ENCODE results near the gene RNF213.

GRCh38 chr17:80360396-80360795 lies 99.7 kb downstream of the RNF213 start:
- no peak for TF ChIP-seq EZH2 (IDR thresholded peaks at IDR 0.05; ENCODE audit: borderline replicate concordance, low read length)
- TF ChIP-seq, protein P1, sequence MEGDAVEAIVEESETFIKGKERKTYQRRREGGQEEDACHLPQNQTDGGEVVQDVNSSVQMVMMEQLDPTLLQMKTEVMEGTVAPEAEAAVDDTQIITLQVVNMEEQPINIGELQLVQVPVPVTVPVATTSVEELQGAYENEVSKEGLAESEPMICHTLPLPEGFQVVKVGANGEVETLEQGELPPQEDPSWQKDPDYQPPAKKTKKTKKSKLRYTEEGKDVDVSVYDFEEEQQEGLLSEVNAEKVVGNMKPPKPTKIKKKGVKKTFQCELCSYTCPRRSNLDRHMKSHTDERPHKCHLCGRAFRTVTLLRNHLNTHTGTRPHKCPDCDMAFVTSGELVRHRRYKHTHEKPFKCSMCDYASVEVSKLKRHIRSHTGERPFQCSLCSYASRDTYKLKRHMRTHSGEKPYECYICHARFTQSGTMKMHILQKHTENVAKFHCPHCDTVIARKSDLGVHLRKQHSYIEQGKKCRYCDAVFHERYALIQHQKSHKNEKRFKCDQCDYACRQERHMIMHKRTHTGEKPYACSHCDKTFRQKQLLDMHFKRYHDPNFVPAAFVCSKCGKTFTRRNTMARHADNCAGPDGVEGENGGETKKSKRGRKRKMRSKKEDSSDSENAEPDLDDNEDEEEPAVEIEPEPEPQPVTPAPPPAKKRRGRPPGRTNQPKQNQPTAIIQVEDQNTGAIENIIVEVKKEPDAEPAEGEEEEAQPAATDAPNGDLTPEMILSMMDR (IDR thresholded peaks at IDR 0.05; ENCODE audit: low read length) = no peak
